GM12878 (cell line): ENCODE data around the gene PGLYRP2. TPM values are rescaled to one million over a fixed set of nuclear protein-coding genes. Genes with fewer than 3 reads are reported as not detected.

Experiments used
- ATAC-seq: fragments of 200-7000 bp; cut with Tn5 transposase; 3 replicates; pipeline ENCODE4 v1.9.1; 2020; ENCODE audit warnings: mild to moderate bottlenecking, moderate library complexity
- BruUV-seq: library from RNA; stranded (reverse); fragments of 400-500 nt; replicated peaks from 2 replicates; lab custom pipeline; 2021; lab: Mats Ljungman, UMichigan
- CTCF ChIA-PET: fragments of 300-600 bp; sonication (Branson Sonifier 250); formaldehyde crosslinking; extraction: SDS; loops from one replicate; lab custom pipeline; 2021; ENCODE audit warnings: inconsistent platforms; lab: Yijun Ruan, JAX
- POLR2A ChIA-PET: fragments of 350-600 bp; formaldehyde crosslinking; extraction: SDS; loops from one replicate; lab custom pipeline; 2021; ENCODE audit warnings: inconsistent platforms; lab: Charles Lee
- RAD21 ChIA-PET: fragments of 300-600 bp; sonication (Branson Sonifier 250); formaldehyde crosslinking; loops from one replicate; lab custom pipeline; 2023; ENCODE audit warnings: antibody characterized with exemption; ENCODE audit not compliant: unreplicated experiment; lab: Charles Lee
- SMC1A ChIA-PET: fragments of 300-600 bp; sonication (Branson Sonifier 250); formaldehyde crosslinking; loops from one replicate; lab custom pipeline; 2023; ENCODE audit not compliant: unreplicated experiment, uncharacterized antibody; lab: Charles Lee
- DNase-seq: peaks from one replicate; pipeline ENCODE4 v3.0.0-alpha.2; 2011; ENCODE audit warnings: low read depth, low spot score
- FAIRE-seq: peaks from 3 replicates; lab custom pipeline; 2011; peaks lifted over from hg19 to GRCh38; lab: Jason Lieb, UNC
- H2AFZ ChIP-seq: 2 replicates; pipeline ENCODE4 v1.6.0; 2011; ENCODE audit warnings: low read depth, low read length, control low read depth; ENCODE audit not compliant: control insufficient read depth
- H3K27ac ChIP-seq: 2 replicates; pipeline ENCODE4 v1.5.1; 2011; ENCODE audit warnings: control low read depth; ENCODE audit not compliant: control insufficient read depth, insufficient read depth
- H3K27me3 ChIP-seq, 2 experiments: replicated peaks in 1 of 2; 2 replicates each; pipeline versions ENCODE4 v1.6.0 to v1.6.1; 2011; ENCODE audit warnings: low read length in 1 of 2; ENCODE audit not compliant: control insufficient read depth in 2 of 2, insufficient read depth in 2 of 2
- H3K36me3 ChIP-seq, 2 experiments: 2 replicates each; pipeline ENCODE4 v1.5.1; 2011; ENCODE audit warnings: low read length in 1 of 2; ENCODE audit not compliant: control insufficient read depth in 2 of 2, insufficient read depth in 2 of 2
- H3K4me1 ChIP-seq: 2 replicates; pipeline ENCODE4 v1.6.1; 2011; ENCODE audit warnings: mild to moderate bottlenecking, low read length, moderate library complexity, mixed read lengths; ENCODE audit not compliant: control insufficient read depth, insufficient read depth
- H3K4me2 ChIP-seq: 2 replicates; pipeline ENCODE4 v1.6.0; 2011; ENCODE audit warnings: control low read depth; ENCODE audit not compliant: control insufficient read depth, insufficient read depth
- H3K4me3 ChIP-seq: fragments of 200-600 bp; sonication (generic); 2 replicates; pipeline ENCODE4 v1.5.1; 2016
- H3K79me2 ChIP-seq: 2 replicates; pipeline ENCODE4 v1.6.0; 2011; ENCODE audit warnings: low read length; ENCODE audit not compliant: control insufficient read depth, insufficient read depth
- H3K9ac ChIP-seq: 2 replicates; pipeline ENCODE4 v1.8.0; 2011; ENCODE audit warnings: low read length, control low read depth, mixed read lengths; ENCODE audit not compliant: control insufficient read depth, insufficient read depth
- H3K9me3 ChIP-seq: replicated peaks from 3 replicates; pipeline ENCODE4 v1.5.1; 2011; ENCODE audit warnings: mild to moderate bottlenecking, low read length; ENCODE audit not compliant: control insufficient read depth, insufficient read depth
- H4K20me1 ChIP-seq: 2 replicates; pipeline ENCODE4 v1.6.0; 2011; ENCODE audit not compliant: control insufficient read depth, insufficient read depth
- BACH1 ChIP-seq: fragments of 450-650 bp; IDR thresholded peaks from 2 replicates; pipeline ENCODE4 v1.6.1; 2017; ENCODE audit warnings: mild to moderate bottlenecking, borderline replicate concordance
- CBFB ChIP-seq: IDR thresholded peaks from 2 replicates; pipeline ENCODE4 v1.6.1; 2016; ENCODE audit warnings: antibody characterized with exemption, low read depth
- CHD4 ChIP-seq: fragments of 200-600 bp; sonication (generic); IDR thresholded peaks from 2 replicates; pipeline ENCODE4 v1.6.1; 2016; ENCODE audit warnings: mild to moderate bottlenecking
- SREBF2 ChIP-seq: IDR thresholded peaks from 2 replicates; pipeline ENCODE4 v1.6.1; 2012; ENCODE audit warnings: mild to moderate bottlenecking, low read length
- ZNF207 ChIP-seq: fragments of 450-650 bp; IDR thresholded peaks from 2 replicates; pipeline ENCODE4 v1.6.1; 2014; ENCODE audit warnings: antibody characterized with exemption, mild to moderate bottlenecking, borderline replicate concordance
- ZNF217 ChIP-seq: fragments of 450-650 bp; IDR thresholded peaks from 2 replicates; pipeline ENCODE4 v1.6.1; 2017; ENCODE audit warnings: antibody characterized with exemption, mild to moderate bottlenecking
- WGBS: methylation state at CpG from one replicate; pipeline ENCODE4 v1.1.6; 2016; ENCODE audit warnings: low lambda C conversion rate; ENCODE audit not compliant: insufficient replicate concordance, insufficient coverage; ENCODE audit errors: missing lambda C conversion rate; 5-methylcytosine and 5-hydroxymethylcytosine counted together
- in situ Hi-C: fragments of 300-500 bp; cut with MboI; formaldehyde crosslinking; loops from 9 replicates; pipeline ENCODE4 v1.14.3; 2018; ENCODE audit warnings: mixed read lengths
- intact Hi-C: fragments of 100-400 bp; cut with micrococcal nuclease; formaldehyde crosslinking; loops from one replicate; pipeline ENCODE4 v1.14.2; 2022; ENCODE audit not compliant: unreplicated experiment
- polyA plus RNA-seq, 11 experiments: library from polyadenylated mRNA; depleted of rRNA in 4 of 11; unstranded in 6 of 11; stranded (reverse) in 5 of 11; fragments of >200 nt; fragmentation: Nextera tagmentation in 4 of 11; fragmentation: Illumina TruSeq in 1 of 11; extraction: Ambion mirVana in 4 of 11; extraction: Trizol in 1 of 11; gene quantifications; 1 replicate in 1 of 11; 2 replicates in 10 of 11; pipeline versions ENCODE4 v1.2.1 to v1.2.3, GENCODE V29; 2011 to 2016; ENCODE audit warnings: inconsistent platforms in 2 of 11, missing spikeins in 2 of 11, low read depth in 1 of 11
- total RNA-seq, 4 experiments: library from RNA; depleted of rRNA in 3 of 4; stranded (reverse); fragments of >200 nt in 3 of 4; fragmentation: Illumina TruSeq in 1 of 4; extraction: Trizol in 1 of 4; gene quantifications; 2 replicates each; pipeline versions ENCODE4 v1.2.1 to v1.2.3, GENCODE V29; 2013 to 2021
- TF ChIP-seq, protein P1 (sequence below): fragments of 150-350 bp; IDR thresholded peaks from 2 replicates; pipeline ENCODE4 v1.6.1; 2014; ENCODE audit warnings: mild to moderate bottlenecking, low read depth, low read length
- TF ChIP-seq, protein P2 (sequence below): fragments of 450-650 bp; conservative IDR thresholded peaks from 2 replicates; pipeline ENCODE4 v1.6.1; 2017; ENCODE audit warnings: mild to moderate bottlenecking, moderate library complexity
- TF ChIP-seq, protein P3 (sequence below): fragments of 450-650 bp; IDR thresholded peaks from 2 replicates; pipeline ENCODE4 v1.6.1; 2017; ENCODE audit warnings: mild to moderate bottlenecking, moderate library complexity

PGLYRP2 gene
- total and polyA plus RNA-seq, 10 of the 15 experiments (the other 5 are each of a cell fraction or from before 2014, with no cell fraction given): 0.15 to 0.48 (median 0.26) TPM; not detected in 5

DNA sequence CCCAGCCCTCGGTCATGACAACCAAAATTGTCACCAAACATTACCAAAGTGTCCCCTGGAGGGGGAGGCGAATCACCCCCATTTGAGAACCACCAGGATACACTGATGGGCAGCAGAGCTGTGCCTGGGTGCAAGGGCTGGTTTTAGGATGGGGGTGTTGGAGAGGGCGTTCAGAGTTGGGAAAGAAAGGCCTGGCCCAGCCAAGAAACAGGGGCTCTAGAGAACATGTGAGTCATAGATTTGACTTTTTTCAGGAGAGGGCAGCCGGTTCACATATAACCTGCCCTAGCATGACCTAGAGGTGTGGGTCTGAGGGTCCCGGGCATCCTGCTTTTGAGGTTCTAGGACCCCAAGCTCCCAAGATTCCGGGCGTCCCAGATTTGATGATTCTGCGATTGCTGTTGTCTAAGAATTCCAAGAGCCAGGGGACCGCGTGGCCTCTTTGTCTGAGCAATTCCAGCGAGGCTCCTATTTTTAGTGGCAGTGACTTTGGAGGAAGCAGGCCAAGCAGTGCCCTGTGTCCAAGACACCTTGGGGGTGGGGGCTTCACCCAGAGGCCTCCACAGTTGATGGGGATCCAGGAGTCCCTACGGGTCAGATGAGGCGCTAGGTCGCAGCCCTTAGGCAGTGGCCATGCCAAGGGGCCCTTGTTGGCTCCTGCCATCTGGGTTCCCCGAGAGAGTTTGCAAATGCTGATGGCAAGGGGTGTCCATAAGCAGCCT, 34.6 kb downstream of the PGLYRP2 start (continued):
- no peak for TF ChIP-seq SREBF2
- no peak for TF ChIP-seq ZNF217
- TF ChIP-seq, protein P1, sequence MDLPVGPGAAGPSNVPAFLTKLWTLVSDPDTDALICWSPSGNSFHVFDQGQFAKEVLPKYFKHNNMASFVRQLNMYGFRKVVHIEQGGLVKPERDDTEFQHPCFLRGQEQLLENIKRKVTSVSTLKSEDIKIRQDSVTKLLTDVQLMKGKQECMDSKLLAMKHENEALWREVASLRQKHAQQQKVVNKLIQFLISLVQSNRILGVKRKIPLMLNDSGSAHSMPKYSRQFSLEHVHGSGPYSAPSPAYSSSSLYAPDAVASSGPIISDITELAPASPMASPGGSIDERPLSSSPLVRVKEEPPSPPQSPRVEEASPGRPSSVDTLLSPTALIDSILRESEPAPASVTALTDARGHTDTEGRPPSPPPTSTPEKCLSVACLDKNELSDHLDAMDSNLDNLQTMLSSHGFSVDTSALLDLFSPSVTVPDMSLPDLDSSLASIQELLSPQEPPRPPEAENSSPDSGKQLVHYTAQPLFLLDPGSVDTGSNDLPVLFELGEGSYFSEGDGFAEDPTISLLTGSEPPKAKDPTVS: no peak

- POLR2A ChIA-PET: no interaction called here
- BruUV-seq: no TSS peak
- TF ChIP-seq, protein P2, sequence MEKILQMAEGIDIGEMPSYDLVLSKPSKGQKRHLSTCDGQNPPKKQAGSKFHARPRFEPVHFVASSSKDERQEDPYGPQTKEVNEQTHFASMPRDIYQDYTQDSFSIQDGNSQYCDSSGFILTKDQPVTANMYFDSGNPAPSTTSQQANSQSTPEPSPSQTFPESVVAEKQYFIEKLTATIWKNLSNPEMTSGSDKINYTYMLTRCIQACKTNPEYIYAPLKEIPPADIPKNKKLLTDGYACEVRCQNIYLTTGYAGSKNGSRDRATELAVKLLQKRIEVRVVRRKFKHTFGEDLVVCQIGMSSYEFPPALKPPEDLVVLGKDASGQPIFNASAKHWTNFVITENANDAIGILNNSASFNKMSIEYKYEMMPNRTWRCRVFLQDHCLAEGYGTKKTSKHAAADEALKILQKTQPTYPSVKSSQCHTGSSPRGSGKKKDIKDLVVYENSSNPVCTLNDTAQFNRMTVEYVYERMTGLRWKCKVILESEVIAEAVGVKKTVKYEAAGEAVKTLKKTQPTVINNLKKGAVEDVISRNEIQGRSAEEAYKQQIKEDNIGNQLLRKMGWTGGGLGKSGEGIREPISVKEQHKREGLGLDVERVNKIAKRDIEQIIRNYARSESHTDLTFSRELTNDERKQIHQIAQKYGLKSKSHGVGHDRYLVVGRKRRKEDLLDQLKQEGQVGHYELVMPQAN: no peak
- TF ChIP-seq CHD4 (no peak), BACH1 (no peak), ZNF207 (no peak), CBFB (no peak)
- TF ChIP-seq, protein P3, sequence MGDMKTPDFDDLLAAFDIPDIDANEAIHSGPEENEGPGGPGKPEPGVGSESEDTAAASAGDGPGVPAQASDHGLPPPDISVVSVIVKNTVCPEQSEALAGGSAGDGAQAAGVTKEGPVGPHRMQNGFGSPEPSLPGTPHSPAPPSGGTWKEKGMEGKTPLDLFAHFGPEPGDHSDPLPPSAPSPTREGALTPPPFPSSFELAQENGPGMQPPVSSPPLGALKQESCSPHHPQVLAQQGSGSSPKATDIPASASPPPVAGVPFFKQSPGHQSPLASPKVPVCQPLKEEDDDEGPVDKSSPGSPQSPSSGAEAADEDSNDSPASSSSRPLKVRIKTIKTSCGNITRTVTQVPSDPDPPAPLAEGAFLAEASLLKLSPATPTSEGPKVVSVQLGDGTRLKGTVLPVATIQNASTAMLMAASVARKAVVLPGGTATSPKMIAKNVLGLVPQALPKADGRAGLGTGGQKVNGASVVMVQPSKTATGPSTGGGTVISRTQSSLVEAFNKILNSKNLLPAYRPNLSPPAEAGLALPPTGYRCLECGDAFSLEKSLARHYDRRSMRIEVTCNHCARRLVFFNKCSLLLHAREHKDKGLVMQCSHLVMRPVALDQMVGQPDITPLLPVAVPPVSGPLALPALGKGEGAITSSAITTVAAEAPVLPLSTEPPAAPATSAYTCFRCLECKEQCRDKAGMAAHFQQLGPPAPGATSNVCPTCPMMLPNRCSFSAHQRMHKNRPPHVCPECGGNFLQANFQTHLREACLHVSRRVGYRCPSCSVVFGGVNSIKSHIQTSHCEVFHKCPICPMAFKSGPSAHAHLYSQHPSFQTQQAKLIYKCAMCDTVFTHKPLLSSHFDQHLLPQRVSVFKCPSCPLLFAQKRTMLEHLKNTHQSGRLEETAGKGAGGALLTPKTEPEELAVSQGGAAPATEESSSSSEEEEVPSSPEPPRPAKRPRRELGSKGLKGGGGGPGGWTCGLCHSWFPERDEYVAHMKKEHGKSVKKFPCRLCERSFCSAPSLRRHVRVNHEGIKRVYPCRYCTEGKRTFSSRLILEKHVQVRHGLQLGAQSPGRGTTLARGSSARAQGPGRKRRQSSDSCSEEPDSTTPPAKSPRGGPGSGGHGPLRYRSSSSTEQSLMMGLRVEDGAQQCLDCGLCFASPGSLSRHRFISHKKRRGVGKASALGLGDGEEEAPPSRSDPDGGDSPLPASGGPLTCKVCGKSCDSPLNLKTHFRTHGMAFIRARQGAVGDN: no peak
- TF ChIP-seq, all 136 proteins: peak for 0
- DNase-seq (no peak), FAIRE-seq (no peak), ATAC-seq (no peak)
- Histone ChIP-seq H3K9me3 (no peaks in the 10 kb centered on the region), H3K27me3 (no peaks in the 10 kb centered on the region), H3K4me1 (peaks cover 2% of the 10 kb centered on the region), H3K27ac (no peak overlapping the region), H3K79me2 (no peaks in the 10 kb centered on the region), H2AFZ (no peak overlapping the region), H3K4me3 (no peak overlapping the region), H3K4me2 (no peak overlapping the region), H3K36me3 (no peaks in the 10 kb centered on the region), H3K9ac (no peak overlapping the region), H4K20me1 (no peaks in the 10 kb centered on the region)
- CTCF ChIA-PET: no interaction called here
- intact Hi-C loops: no loop called here
- in situ Hi-C loops: no loop called here
- SMC1A ChIA-PET: no interaction called here
- WGBS: 75% methylated on average over 10 of the region's 10 CpGs
- RAD21 ChIA-PET: no interaction called here
Measured at GRCh38 chr19:15443838-15444237, 35.5 kb downstream of the PGLYRP2 start.
